GM18499 (cell line): ENCODE data around the gene CUL3.
"Not testable (repeated sequence)": the region's sequence is repeated elsewhere in the genome, so short reads cannot be mapped to it uniquely, and the experiment has no call there.

Experiments used
- ATAC-seq: cut with Tn5 transposase; IDR thresholded peaks from one replicate; pipeline ENCODE4 v1.9.1; 2021; ENCODE audit warnings: moderate number of reproducible peaks; ENCODE audit not compliant: insufficient read depth, unreplicated experiment

The CUL3 gene

GRCh38 chr2:224551693-224552092 lies 33.5 kb downstream of the CUL3 start:
- ATAC-seq: no peak

GRCh38 chr2:224546926-224547325 lies 38.2 kb downstream of the CUL3 start:
- ATAC-seq: no peak

GRCh38 chr2:224545884-224546644 lies 39.1 kb downstream of the CUL3 start:
- ATAC-seq: no peak

GRCh38 chr2:224543939-224544338 lies 41.2 kb downstream of the CUL3 start:
- ATAC-seq: no peak

GRCh38 chr2:224538561-224539138 lies 46.5 kb downstream of the CUL3 start:
- no peak for ATAC-seq

GRCh38 chr2:224532931-224533330 lies 52.2 kb downstream of the CUL3 start:
- ATAC-seq: no peak

GRCh38 chr2:224532441-224532840 lies 52.7 kb downstream of the CUL3 start:
- no peak for ATAC-seq

- no peak for ATAC-seq
Measured at GRCh38 chr2:224528171-224528570, 57.0 kb downstream of the CUL3 start.

GRCh38 chr2:224525774-224526173 lies 59.4 kb downstream of the CUL3 start:
- ATAC-seq: no peak

- ATAC-seq: no peak
Measured at GRCh38 chr2:224524657-224525056, 60.5 kb downstream of the CUL3 start.

- no peak for ATAC-seq
Measured at GRCh38 chr2:224523626-224524577, 61.3 kb downstream of the CUL3 start.

GRCh38 chr2:224522483-224522882 lies 62.7 kb downstream of the CUL3 start:
- ATAC-seq: not testable (repeated sequence)

- peak; percentile 80 for ATAC-seq
Measured at GRCh38 chr2:224520064-224520463, 65.1 kb downstream of the CUL3 start.

- no peak for ATAC-seq
Measured at GRCh38 chr2:224518806-224519580, 66.2 kb downstream of the CUL3 start.

- ATAC-seq: no peak
Measured at GRCh38 chr2:224517963-224518362, 67.2 kb downstream of the CUL3 start.

GRCh38 chr2:224516393-224516792 lies 68.8 kb downstream of the CUL3 start:
- not testable (repeated sequence) for ATAC-seq

GRCh38 chr2:224513991-224514390 lies 71.2 kb downstream of the CUL3 start:
- ATAC-seq: no peak

- ATAC-seq: no peak
Measured at GRCh38 chr2:224507789-224508188, 77.4 kb downstream of the CUL3 start.

GRCh38 chr2:224506494-224506893 lies 78.7 kb downstream of the CUL3 start:
- no peak for ATAC-seq

GRCh38 chr2:224498991-224499390 lies 86.2 kb downstream of the CUL3 start:
- no peak for ATAC-seq
